HepG2 (cell line): ENCODE data around the gene XPOT. TPM values are rescaled to one million over a fixed set of nuclear protein-coding genes. Genes with fewer than 3 reads are reported as not detected.

Source experiments
- ATAC-seq: fragments of 200-7000 bp; cut with Tn5 transposase; 3 replicates; pipeline ENCODE4 v1.9.1; 2020; ENCODE audit warnings: mild to moderate bottlenecking, moderate library complexity
- BruUV-seq: library from RNA; stranded (reverse); fragments of 400-500 nt; replicated peaks from 2 replicates; lab custom pipeline; 2021; lab: Mats Ljungman, UMichigan
- CTCF ChIA-PET: fragments of 300-600 bp; formaldehyde crosslinking; extraction: SDS; loops from one replicate; lab custom pipeline; 2021; ENCODE audit warnings: low total read pairs, inconsistent platforms, low intra/inter-chr PET ratio; lab: Yijun Ruan, JAX
- POLR2A ChIA-PET: fragments of 350-600 bp; sonication (Branson Sonifier 250); formaldehyde crosslinking; loops from one replicate; lab custom pipeline; 2020; ENCODE audit warnings: antibody characterized with exemption, inconsistent platforms; lab: Yijun Ruan, JAX
- DNase-seq: peaks from one replicate; pipeline ENCODE4 v3.0.0-alpha.2; 2015; ENCODE audit warnings: low spot score
- FAIRE-seq: peaks from 3 replicates; lab custom pipeline; 2011; peaks lifted over from hg19 to GRCh38; lab: Jason Lieb, UNC
- H2AFZ ChIP-seq: one replicate; pipeline ENCODE4 v1.6.1; 2011; ENCODE audit warnings: low read length, inconsistent platforms
- H3K27ac ChIP-seq: fragments of 300-600 bp; 3 replicates; pipeline ENCODE4 v1.8.0; 2011; ENCODE audit warnings: mixed run types, mild to moderate bottlenecking, mixed read lengths, low read length, inconsistent platforms; ENCODE audit not compliant: insufficient read depth; ENCODE audit errors: extremely low read length
- H3K27me3 ChIP-seq, 2 experiments: fragments of 200-600 bp in 1 of 2; 2 replicates in 1 of 2; 3 replicates in 1 of 2; pipeline versions ENCODE4 v1.6.0 to v1.8.0; 2011; ENCODE audit warnings: low read length in 2 of 2, mild to moderate bottlenecking in 2 of 2, moderate library complexity in 2 of 2, inconsistent platforms in 1 of 2; ENCODE audit not compliant: insufficient read depth in 2 of 2, control insufficient read depth in 1 of 2
- H3K36me3 ChIP-seq, 2 experiments: fragments of 200-600 bp in 1 of 2; replicated peaks in 1 of 2; 2 replicates in 1 of 2; 3 replicates in 1 of 2; pipeline versions ENCODE4 v1.5.1 to v1.8.0; 2011; ENCODE audit warnings: low read length in 2 of 2, inconsistent platforms in 1 of 2; ENCODE audit not compliant: insufficient read depth in 2 of 2, control insufficient read depth in 1 of 2
- H3K4me1 ChIP-seq: 2 replicates; pipeline ENCODE4 v1.5.1; 2012; ENCODE audit warnings: low read length, inconsistent platforms; ENCODE audit not compliant: insufficient read depth
- H3K4me2 ChIP-seq: 2 replicates; pipeline ENCODE4 v1.6.0; 2011; ENCODE audit warnings: low read depth, low read length, inconsistent platforms
- H3K4me3 ChIP-seq, 3 experiments: fragments of 200-600 bp in 1 of 3; sonication (generic), shearing (Covaris generic) in 1 of 3; replicated peaks in 1 of 3; 2 replicates each; pipeline ENCODE4 v1.5.1; 2011 to 2016; ENCODE audit warnings: low read length in 3 of 3, inconsistent platforms in 2 of 3, low read depth in 2 of 3, mild to moderate bottlenecking in 2 of 3, control low read depth in 1 of 3, mixed read lengths in 1 of 3; ENCODE audit not compliant: insufficient read depth in 1 of 3
- H3K79me2 ChIP-seq: one replicate; pipeline ENCODE4 v1.6.1; 2011; ENCODE audit warnings: low read length, inconsistent platforms; ENCODE audit not compliant: insufficient read depth
- H3K9ac ChIP-seq: 2 replicates; pipeline ENCODE4 v1.6.0; 2011; ENCODE audit warnings: mild to moderate bottlenecking, low read depth, low read length, inconsistent platforms; ENCODE audit not compliant: insufficient read depth
- H3K9me3 ChIP-seq: 2 replicates; pipeline ENCODE4 v1.5.1; 2012; ENCODE audit warnings: mild to moderate bottlenecking, low read length
- H4K20me1 ChIP-seq: 2 replicates; pipeline ENCODE4 v1.6.0; 2011; ENCODE audit warnings: inconsistent platforms, mild to moderate bottlenecking, low read length, moderate library complexity; ENCODE audit not compliant: insufficient read depth
- ATF1 ChIP-seq: IDR thresholded peaks from 2 replicates; pipeline ENCODE4 v1.6.1; 2016; ENCODE audit warnings: mild to moderate bottlenecking, control low read depth
- CBX5 ChIP-seq: sonication (generic); formaldehyde crosslinking; IDR thresholded peaks from 2 replicates; pipeline ENCODE4 v1.4.0; 2020; ENCODE audit warnings: missing genetic modification reagents, borderline replicate concordance
- CCAR2 ChIP-seq: fragments of 200-400 bp; formaldehyde crosslinking; optimal IDR thresholded peaks from 2 replicates; pipeline ENCODE3; 2018; ENCODE audit warnings: low read depth, mild to moderate bottlenecking, low read length, moderate library complexity
- CSRNP2 ChIP-seq: sonication (generic); formaldehyde crosslinking; conservative IDR thresholded peaks from 2 replicates; pipeline ENCODE4 v1.8.0; 2022; ENCODE audit warnings: low read depth, missing genetic modification reagents
- E2F5 ChIP-seq: sonication (generic); formaldehyde crosslinking; conservative IDR thresholded peaks from 2 replicates; pipeline ENCODE4 v1.4.0; 2020; ENCODE audit warnings: missing genetic modification reagents
- ERF ChIP-seq: IDR thresholded peaks from 2 replicates; pipeline ENCODE4 v1.6.1; 2018; ENCODE audit warnings: missing biosample characterization, missing genetic modification reagents
- FOXC1 ChIP-seq: sonication (generic); formaldehyde crosslinking; IDR thresholded peaks from 2 replicates; pipeline ENCODE4 v1.8.0; 2022; ENCODE audit warnings: mild to moderate bottlenecking, missing genetic modification reagents, borderline replicate concordance
- JUND ChIP-seq: sonication (generic); formaldehyde crosslinking; IDR thresholded peaks from 2 replicates; pipeline ENCODE4 v1.8.0; 2022; ENCODE audit warnings: mild to moderate bottlenecking, missing genetic modification reagents
- KDM5A ChIP-seq: fragments of 200-600 bp; sonication (generic); IDR thresholded peaks from 2 replicates; pipeline ENCODE4 v1.7.0; 2018; ENCODE audit warnings: antibody characterized with exemption, mild to moderate bottlenecking, low read length, borderline replicate concordance
- STAT5B ChIP-seq: sonication (generic); formaldehyde crosslinking; IDR thresholded peaks from 2 replicates; pipeline ENCODE4 v1.4.0; 2020; ENCODE audit warnings: missing genetic modification reagents
- ZBTB49 ChIP-seq: sonication (generic); formaldehyde crosslinking; IDR thresholded peaks from 2 replicates; pipeline ENCODE4 v1.4.0; 2020; ENCODE audit warnings: missing genetic modification reagents, borderline replicate concordance
- ZNF280B ChIP-seq: sonication (generic); formaldehyde crosslinking; IDR thresholded peaks from 2 replicates; pipeline ENCODE4 v1.5.0; 2020; ENCODE audit warnings: missing genetic modification reagents, mild to moderate bottlenecking, borderline replicate concordance
- ZNF512 ChIP-seq: sonication (generic); formaldehyde crosslinking; IDR thresholded peaks from 2 replicates; pipeline ENCODE4 v1.4.0; 2020; ENCODE audit warnings: mild to moderate bottlenecking, missing genetic modification reagents
- ZNF556 ChIP-seq: sonication (generic); formaldehyde crosslinking; IDR thresholded peaks from 2 replicates; pipeline ENCODE4 v1.4.0; 2020; ENCODE audit warnings: mild to moderate bottlenecking, missing genetic modification reagents, borderline replicate concordance
- ZNF672 ChIP-seq: sonication (generic); formaldehyde crosslinking; IDR thresholded peaks from 2 replicates; pipeline ENCODE4 v1.8.1; 2022; ENCODE audit warnings: missing genetic modification reagents
- ZNF839 ChIP-seq: sonication (generic); formaldehyde crosslinking; IDR thresholded peaks from 2 replicates; pipeline ENCODE4 v1.4.0; 2020; ENCODE audit warnings: missing genetic modification reagents, mild to moderate bottlenecking, borderline replicate concordance
- WGBS: methylation state at CpG from one replicate; pipeline ENCODE4 v1.1.6; 2017; ENCODE audit warnings: low lambda C conversion rate; 5-methylcytosine and 5-hydroxymethylcytosine counted together
- in situ Hi-C: cut with HindIII; loops from 2 replicates; pipeline ENCODE4 v1.10.0; 2017; ENCODE audit warnings: low pct_unique_long_range_greater_than_20kb; ENCODE audit not compliant: extremely low pct_ligation_motif_present
- intact Hi-C: fragments of 100-400 bp; cut with micrococcal nuclease; formaldehyde crosslinking; loops from one replicate; pipeline ENCODE4 v1.10.0; 2022; ENCODE audit not compliant: unreplicated experiment
- polyA plus RNA-seq, 8 experiments: library from polyadenylated mRNA; depleted of rRNA in 3 of 8; stranded (reverse) in 7 of 8; unstranded in 1 of 8; fragments of >200 nt; fragmentation: Illumina TruSeq in 4 of 8; extraction: Trizol in 4 of 8; gene quantifications; 2 replicates each; pipeline versions ENCODE4 v1.2.1 to v1.2.3, GENCODE V29; 2011 to 2016; ENCODE audit warnings: low read depth in 4 of 8, missing spikeins in 1 of 8, mixed read lengths in 1 of 8; ENCODE audit not compliant: insufficient read depth in 1 of 8
- total RNA-seq, 5 experiments: library from RNA; depleted of rRNA; stranded (reverse); fragments of >200 nt; fragmentation: Illumina TruSeq; extraction: Trizol; gene quantifications; 2 replicates each; pipeline ENCODE4 v1.2.3, GENCODE V29; 2016; ENCODE audit warnings: low read depth in 1 of 5

The XPOT gene
- total and polyA plus RNA-seq, 2 of the 13 experiments (the other 11 are each of a cell fraction or from before 2014, with no cell fraction given), result 93.8 to 102 TPM

- WGBS, result 90% methylated on average over 1 of the region's 1 CpG
Measured at GRCh38 chr12:64497903-64498302, 93.7 kb downstream of the XPOT start.

More at GRCh38 chr12:64497903-64498302, 93.7 kb downstream of the XPOT start:
- no peak for TF ChIP-seq ZBTB49 (CRISPR knock-in tag)
- TF ChIP-seq FOXC1 (CRISPR knock-in tag), result no peak
- no peak for TF ChIP-seq CSRNP2 (CRISPR knock-in tag)
- TF ChIP-seq ZNF512 (CRISPR knock-in tag), result no peak
- TF ChIP-seq ZNF672 (CRISPR knock-in tag), result no peak
- no peak for TF ChIP-seq KDM5A
- TF ChIP-seq ERF (CRISPR knock-in tag), result no peak
- TF ChIP-seq E2F5 (CRISPR knock-in tag), result no peak
- TF ChIP-seq CCAR2, result no peak
- TF ChIP-seq ZNF839 (CRISPR knock-in tag), result no peak
- no peak for TF ChIP-seq ZNF556 (CRISPR knock-in tag)
- TF ChIP-seq JUND (CRISPR knock-in tag), result no peak
- no peak for TF ChIP-seq CBX5 (CRISPR knock-in tag)
- no peak for TF ChIP-seq ZNF280B (CRISPR knock-in tag)
- no peak for TF ChIP-seq ATF1 (CRISPR knock-in tag)
- no peak for TF ChIP-seq STAT5B (CRISPR knock-in tag)
- CTCF ChIA-PET, result no interaction called here
- Histone ChIP-seq H2AFZ (no peak overlapping the region), H3K79me2 (no peaks in the 10 kb centered on the region), H3K9me3 (no peaks in the 10 kb centered on the region), H4K20me1 (no peaks in the 10 kb centered on the region), H3K4me1 (no peaks in the 10 kb centered on the region), H3K9ac (no peak overlapping the region), H3K4me2 (no peak overlapping the region), H3K27me3 (no peaks in the 10 kb centered on the region), H3K4me3 (no peak overlapping the region), H3K36me3 (peaks cover 2 to 56% of the 10 kb centered on the region in 2 experiments), H3K27ac (no peak overlapping the region)
- in situ Hi-C loops, result no loop called here
- intact Hi-C loops, result no loop called here
- POLR2A ChIA-PET, result no interaction called here
- ATAC-seq, result no peak
- FAIRE-seq, result no peak
- no TSS peak for BruUV-seq
- no peak for DNase-seq
